ENCODE results near the gene GALK2.

GALK2 gene

DNA sequence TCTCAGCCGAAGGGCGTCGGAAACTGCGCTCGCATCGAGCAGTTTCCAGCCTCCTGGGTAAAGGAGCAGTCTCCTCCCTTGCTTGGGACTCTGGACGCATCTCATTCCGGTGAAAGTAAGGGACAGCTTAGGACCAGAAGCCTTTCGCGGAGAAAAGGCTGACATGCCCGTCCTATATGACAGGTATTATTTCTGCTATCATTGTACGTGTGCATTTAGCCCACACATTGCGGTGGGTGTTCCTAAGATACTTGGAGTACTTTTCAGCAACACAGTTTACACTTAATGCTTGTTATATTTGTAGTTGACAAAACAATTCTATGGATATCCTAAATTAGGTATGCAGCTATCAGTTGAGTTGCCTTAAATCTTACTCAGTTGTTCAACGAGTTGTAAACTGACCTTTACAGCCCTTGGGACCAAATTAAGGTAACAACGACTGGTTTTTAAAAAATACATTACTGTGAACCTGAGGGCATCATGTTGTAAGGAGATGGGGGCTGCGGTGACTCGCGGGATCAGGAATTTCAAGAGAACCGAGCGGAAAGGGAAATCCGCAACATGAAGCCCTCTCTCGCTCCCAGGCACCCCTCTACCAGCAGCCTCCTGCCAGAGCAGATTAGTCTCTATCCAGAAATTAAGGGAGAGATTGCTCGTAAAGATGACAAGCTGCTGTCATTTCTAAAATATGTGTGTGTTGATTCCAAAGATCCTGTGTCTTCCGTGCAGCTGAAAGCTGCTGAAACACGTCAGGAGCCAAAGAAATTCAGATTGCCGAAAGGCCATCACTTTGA, 14.0 kb upstream of the GALK2 start:
- no peaks in the 10 kb centered on the region for H3K27me3 ChIP-seq (ENCODE audit: insufficient read depth, low read length, poor library complexity, severe bottlenecking)

DNA sequence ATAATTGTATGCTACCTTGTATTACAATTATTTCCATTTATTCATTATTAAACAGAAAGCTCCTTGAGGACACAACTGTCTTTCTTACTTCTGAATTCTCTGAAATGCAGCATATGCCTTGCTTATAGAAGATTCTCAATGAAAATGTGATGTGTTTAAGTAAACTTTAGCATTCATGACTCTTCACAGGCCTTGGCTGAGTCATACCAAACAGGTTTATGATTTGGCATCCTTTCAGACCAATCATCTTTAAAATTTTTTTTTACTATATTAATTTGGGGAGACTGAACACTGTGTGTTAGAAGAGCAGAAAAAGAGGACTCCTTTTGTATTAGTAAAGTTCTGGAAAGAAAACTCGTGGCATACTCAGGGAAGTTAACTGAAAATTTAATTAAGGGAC, 6.4 kb upstream of the GALK2 start:
- H3K9me3 ChIP-seq (ENCODE audit: insufficient read depth, low read depth, low read length) = no peaks in the 10 kb centered on the region
- no peak overlapping the region for H3K4me2 ChIP-seq (ENCODE audit: low read depth, low read length, poor library complexity, severe bottlenecking)
- no peaks in the 10 kb centered on the region for H4K20me1 ChIP-seq (ENCODE audit: insufficient read depth, low read length, poor library complexity, severe bottlenecking)
- no peaks in the 10 kb centered on the region for H3K9me2 ChIP-seq (replicated peaks; ENCODE audit: low read depth, low read length)
- no peaks in the 10 kb centered on the region for H3K27me3 ChIP-seq (ENCODE audit: insufficient read depth, low read length, poor library complexity, severe bottlenecking)
- no peaks in the 10 kb centered on the region for H3K79me2 ChIP-seq (ENCODE audit: insufficient read depth, low read length)
- H3K36me3 ChIP-seq (ENCODE audit: insufficient read depth, low read length) = no peaks in the 10 kb centered on the region
- TF ChIP-seq EZH2phosphoT487 (IDR thresholded peaks at IDR 0.05; ENCODE audit: borderline replicate concordance) (no peak), CTCF (conservative IDR thresholded peaks at IDR 0.05; ENCODE audit: low read length) (no peak)
- H3K9ac ChIP-seq (ENCODE audit: low read depth, low read length, poor library complexity, severe bottlenecking) = no peak overlapping the region
- no peak overlapping the region for H2AFZ ChIP-seq (ENCODE audit: low read length)
- H3K4me3 ChIP-seq (ENCODE audit: low read length, poor library complexity, severe bottlenecking) = no peak overlapping the region
- no peaks in the 10 kb centered on the region for H3K4me1 ChIP-seq (ENCODE audit: insufficient read depth, low read length, poor library complexity, severe bottlenecking)
- H3F3A ChIP-seq (ENCODE audit: low read depth) = no peaks in the 10 kb centered on the region

More for the DNA sequence above, 14.0 kb upstream of the GALK2 start:
- peak overlapping the region; percentile 86 for H2AFZ ChIP-seq (ENCODE audit: low read length)
- no peaks in the 10 kb centered on the region for H3K36me3 ChIP-seq (ENCODE audit: insufficient read depth, low read length)
- H3K9me3 ChIP-seq (ENCODE audit: insufficient read depth, low read depth, low read length) = no peaks in the 10 kb centered on the region
- H3K4me2 ChIP-seq (ENCODE audit: low read depth, low read length, poor library complexity, severe bottlenecking) = peak overlapping the region; percentile 84
- peaks cover 49% of the 10 kb centered on the region for H3K79me2 ChIP-seq (ENCODE audit: insufficient read depth, low read length)
- H4K20me1 ChIP-seq (ENCODE audit: insufficient read depth, low read length, poor library complexity, severe bottlenecking) = peaks cover 39% of the 10 kb centered on the region
- no peaks in the 10 kb centered on the region for H3F3A ChIP-seq (ENCODE audit: low read depth)
- peaks cover 35% of the 10 kb centered on the region for H3K4me1 ChIP-seq (ENCODE audit: insufficient read depth, low read length, poor library complexity, severe bottlenecking)
- peak overlapping the region; percentile 85 for H3K4me3 ChIP-seq (ENCODE audit: low read length, poor library complexity, severe bottlenecking)
- no peaks in the 10 kb centered on the region for H3K9me2 ChIP-seq (replicated peaks; ENCODE audit: low read depth, low read length)
- no peak for TF ChIP-seq EZH2phosphoT487 (IDR thresholded peaks at IDR 0.05; ENCODE audit: borderline replicate concordance)
- no peak for TF ChIP-seq CTCF (conservative IDR thresholded peaks at IDR 0.05; ENCODE audit: low read length)
- H3K9ac ChIP-seq (ENCODE audit: low read depth, low read length, poor library complexity, severe bottlenecking) = peak overlapping the region; percentile 67

GRCh38 chr15:49164865-49165264, 5.2 kb upstream of the GALK2 start:
- H3K9ac ChIP-seq (ENCODE audit: low read depth, low read length, poor library complexity, severe bottlenecking) = no peak overlapping the region
- TF ChIP-seq EZH2phosphoT487 (IDR thresholded peaks at IDR 0.05; ENCODE audit: borderline replicate concordance) (no peak), CTCF (conservative IDR thresholded peaks at IDR 0.05; ENCODE audit: low read length) (no peak)

More at GRCh38 chr15:49164865-49165264, 5.2 kb upstream of the GALK2 start:
- no peaks in the 10 kb centered on the region for H3K27me3 ChIP-seq (ENCODE audit: insufficient read depth, low read length, poor library complexity, severe bottlenecking)
- no peaks in the 10 kb centered on the region for H3F3A ChIP-seq (ENCODE audit: low read depth)
- H3K9me3 ChIP-seq (ENCODE audit: insufficient read depth, low read depth, low read length) = no peaks in the 10 kb centered on the region
- no peak overlapping the region for H3K4me2 ChIP-seq (ENCODE audit: low read depth, low read length, poor library complexity, severe bottlenecking)
- H3K4me3 ChIP-seq (ENCODE audit: low read length, poor library complexity, severe bottlenecking) = no peak overlapping the region
- H3K9me2 ChIP-seq (replicated peaks; ENCODE audit: low read depth, low read length) = no peaks in the 10 kb centered on the region
- no peak overlapping the region for H2AFZ ChIP-seq (ENCODE audit: low read length)
- H4K20me1 ChIP-seq (ENCODE audit: insufficient read depth, low read length, poor library complexity, severe bottlenecking) = no peaks in the 10 kb centered on the region
- H3K36me3 ChIP-seq (ENCODE audit: insufficient read depth, low read length) = no peaks in the 10 kb centered on the region
- no peaks in the 10 kb centered on the region for H3K79me2 ChIP-seq (ENCODE audit: insufficient read depth, low read length)
- peaks cover 5% of the 10 kb centered on the region for H3K4me1 ChIP-seq (ENCODE audit: insufficient read depth, low read length, poor library complexity, severe bottlenecking)

Data from Loucy (cell line).